Fibroblast of the conjunctiva (primary cell): Measurements from ENCODE around the gene VAT1.
"Not testable (repeated sequence)": the region's sequence is repeated elsewhere in the genome, so short reads cannot be mapped to it uniquely, and the experiment has no call there.

Source experiments
- DNase-seq: peaks from one replicate; pipeline ENCODE4 v3.0.0-alpha.2; 2010; ENCODE audit warnings: low read depth

Gene VAT1

GRCh38 chr17:42973323-42973722 is 48.9 kb downstream of the VAT1 start:
- not testable (repeated sequence) for DNase-seq

- DNase-seq, result no peak
These were observed 50.6 kb downstream of the VAT1 start for GRCh38 chr17:42971589-42971988.

GRCh38 chr17:42969001-42969581 is 53.1 kb downstream of the VAT1 start:
- DNase-seq, result peak; percentile 12

- DNase-seq, result no peak
These were observed 54.3 kb downstream of the VAT1 start for GRCh38 chr17:42967925-42968324.
